Measurements from ENCODE around the gene GIPC1. TPM values are rescaled to one million over a fixed set of nuclear protein-coding genes. Genes with fewer than 3 reads are reported as not detected.

GIPC1 gene
- total and polyA plus RNA-seq, 9 of the 15 experiments (the other 6 are each of a cell fraction or from before 2014, with no cell fraction given) = 0.49 to 54.7 (median 24.8) TPM

- TF ChIP-seq ZNF740 (CRISPR knock-in tag; IDR thresholded peaks at IDR 0.05) = peak; percentile 77
- TF ChIP-seq ZNF740 (tag; IDR thresholded peaks at IDR 0.05) = no peak; a peak in 1 of 4 replicates
- peak; percentile 99 for TF ChIP-seq RBM25 (IDR thresholded peaks at IDR 0.05; ENCODE audit: low read depth, low read length, severe bottlenecking)
- TF ChIP-seq NONO (IDR thresholded peaks at IDR 0.05; ENCODE audit: low read depth in 2 of 2, low read length in 1 of 2) = peak in 1 of 2 experiments; percentile 98; a peak in 2 of 4 replicates
- peak; percentile 6; the same call in 1 of the 2 replicates for TF ChIP-seq ARID1B (IDR thresholded peaks at IDR 0.05)
- TF ChIP-seq DEAF1 (CRISPR knock-in tag; IDR thresholded peaks at IDR 0.05) = no peak
- peak; percentile 100 for TF ChIP-seq CC2D1A (IDR thresholded peaks at IDR 0.05)
Observed at GRCh38 chr19:14496029-14496833, at the start of gene GIPC1 (continued).

Data from K562 (cell line).